H1 (cell line): ENCODE measurements around the gene BCAR1. TPM values are rescaled to one million over a fixed set of nuclear protein-coding genes. Genes with fewer than 3 reads are reported as not detected.

Experiments used
- CTCF ChIA-PET: fragments of 300-600 bp; sonication (Branson Sonifier 250); formaldehyde crosslinking; loops from one replicate; lab custom pipeline; 2021; ENCODE audit not compliant: partially characterized antibody; lab: Charles Lee
- POLR2A ChIA-PET: fragments of 300-600 bp; sonication (Branson Sonifier 250); formaldehyde crosslinking; loops from one replicate; lab custom pipeline; 2021; ENCODE audit warnings: inconsistent platforms; ENCODE audit not compliant: partially characterized antibody; lab: Charles Lee
- DNase-seq, 2 experiments: peaks; one replicate each; pipeline versions ENCODE4 v3.0.0 to v3.0.0-alpha.2; 2010 to 2022; ENCODE audit warnings: low spot score in 2 of 2, low read depth in 1 of 2, mixed read lengths in 1 of 2
- FAIRE-seq: peaks from 2 replicates; lab custom pipeline; 2011; peaks lifted over from hg19 to GRCh38; lab: Jason Lieb, UNC
- H2AFZ ChIP-seq: 2 replicates; pipeline ENCODE4 v1.8.1; 2012; ENCODE audit warnings: low read length, inconsistent platforms
- H2AK5ac ChIP-seq: 2 replicates; pipeline ENCODE4 v1.6.1; 2013; ENCODE audit warnings: low read depth, low read length
- H2BK120ac ChIP-seq: replicated peaks from 2 replicates; pipeline ENCODE3; 2013; ENCODE audit warnings: low read depth, low read length, inconsistent platforms
- H2BK12ac ChIP-seq: 2 replicates; pipeline ENCODE4 v1.6.1; 2013; ENCODE audit warnings: low read depth, low read length
- H2BK15ac ChIP-seq: 2 replicates; pipeline ENCODE4 v1.6.1; 2013; ENCODE audit warnings: low read length
- H2BK20ac ChIP-seq: 2 replicates; pipeline ENCODE4 v1.6.1; 2013; ENCODE audit warnings: low read length
- H2BK5ac ChIP-seq: 2 replicates; pipeline ENCODE4 v1.6.1; 2013; ENCODE audit warnings: low read depth, low read length
- H3K14ac ChIP-seq: 2 replicates; pipeline ENCODE4 v1.6.1; 2013; ENCODE audit warnings: inconsistent platforms; ENCODE audit not compliant: insufficient read length
- H3K18ac ChIP-seq: 2 replicates; pipeline ENCODE4 v1.6.1; 2013; ENCODE audit warnings: low read length; ENCODE audit errors: extremely low read depth
- H3K23ac ChIP-seq: 2 replicates; pipeline ENCODE4 v1.6.1; 2013; ENCODE audit warnings: inconsistent platforms; ENCODE audit not compliant: insufficient read length
- H3K23me2 ChIP-seq: 2 replicates; pipeline ENCODE4 v1.6.1; 2013; ENCODE audit warnings: low read depth, low read length
- H3K27ac ChIP-seq: 2 replicates; pipeline ENCODE4 v1.6.1; 2011; ENCODE audit warnings: low read depth, low read length, inconsistent platforms
- H3K27me3 ChIP-seq, 4 experiments: replicated peaks in 1 of 4; 1 replicate in 1 of 4; 2 replicates in 3 of 4; pipeline versions ENCODE4 v1.6.1 to v1.8.1; 2011 to 2013; ENCODE audit warnings: low read length in 3 of 4, mild to moderate bottlenecking in 3 of 4, inconsistent platforms in 2 of 4, mixed read lengths in 2 of 4, moderate library complexity in 1 of 4; ENCODE audit not compliant: control insufficient read depth in 3 of 4, insufficient read depth in 3 of 4; ENCODE audit errors: extremely low read depth in 1 of 4
- H3K36me3 ChIP-seq, 4 experiments: 2 replicates each; pipeline versions ENCODE4 v1.6.1 to v1.8.1; 2011 to 2013; ENCODE audit warnings: mild to moderate bottlenecking in 4 of 4, low read length in 3 of 4, moderate library complexity in 2 of 4, control low read depth in 1 of 4, inconsistent platforms in 1 of 4; ENCODE audit not compliant: insufficient read depth in 4 of 4, control insufficient read depth in 2 of 4
- H3K4ac ChIP-seq: replicated peaks from 2 replicates; pipeline ENCODE3; 2013; ENCODE audit warnings: low read length, low read depth, mixed read lengths, inconsistent platforms; ENCODE audit not compliant: insufficient read length
- H3K4me1 ChIP-seq, 4 experiments: replicated peaks in 1 of 4; 1 replicate in 1 of 4; 2 replicates in 3 of 4; pipeline versions ENCODE4 v1.6.1 to v1.8.1; 2011 to 2013; ENCODE audit warnings: low read length in 3 of 4, inconsistent platforms in 2 of 4, mixed read lengths in 1 of 4; ENCODE audit not compliant: insufficient read depth in 4 of 4, control insufficient read depth in 3 of 4
- H3K4me2 ChIP-seq, 2 experiments: 2 replicates each; pipeline versions ENCODE4 v1.6.1 to v1.8.1; 2011 to 2013; ENCODE audit warnings: low read depth in 2 of 2, low read length in 2 of 2, control low read depth in 1 of 2, inconsistent platforms in 1 of 2, mild to moderate bottlenecking in 1 of 2; ENCODE audit not compliant: insufficient read depth in 1 of 2
- H3K4me3 ChIP-seq, 4 experiments: fragments of 200-600, 300-600 bp in 1 of 4; sonication (generic), shearing (Covaris generic), sonication (Bioruptor Twin) in 1 of 4; 2 replicates each; pipeline versions ENCODE4 v1.5.1 to v1.8.1; 2011 to 2016; ENCODE audit warnings: low read length in 4 of 4, low read depth in 3 of 4, control low read depth in 2 of 4, inconsistent platforms in 2 of 4, mild to moderate bottlenecking in 2 of 4, mixed read lengths in 1 of 4, moderate library complexity in 1 of 4; ENCODE audit not compliant: insufficient read depth in 2 of 4; ENCODE audit errors: extremely low read depth in 1 of 4
- H3K56ac ChIP-seq: replicated peaks from 2 replicates; pipeline ENCODE3; 2013; ENCODE audit warnings: low read depth, mild to moderate bottlenecking, mixed read lengths, low read length, inconsistent platforms; ENCODE audit not compliant: insufficient read length
- H3K79me1 ChIP-seq: 2 replicates; pipeline ENCODE4 v1.6.1; 2013; ENCODE audit warnings: low read depth, low read length, control low read depth
- H3K79me2 ChIP-seq, 2 experiments: 2 replicates each; pipeline versions ENCODE4 v1.6.1 to v1.8.1; 2012 to 2013; ENCODE audit warnings: low read length in 2 of 2, mild to moderate bottlenecking in 2 of 2, inconsistent platforms in 1 of 2; ENCODE audit not compliant: insufficient read depth in 2 of 2, control insufficient read depth in 1 of 2
- H3K9ac ChIP-seq, 4 experiments: replicated peaks in 1 of 4; 1 replicate in 1 of 4; 2 replicates in 3 of 4; pipeline versions ENCODE4 v1.6.1 to v1.8.1; 2011 to 2013; ENCODE audit warnings: low read depth in 3 of 4, low read length in 3 of 4, control low read depth in 2 of 4, mild to moderate bottlenecking in 2 of 4, moderate library complexity in 2 of 4, inconsistent platforms in 1 of 4; ENCODE audit errors: extremely low read depth in 1 of 4
- H3K9me3 ChIP-seq, 2 experiments: 2 replicates each; pipeline versions ENCODE4 v1.6.1 to v1.8.1; 2012 to 2013; ENCODE audit warnings: mild to moderate bottlenecking in 2 of 2, moderate library complexity in 2 of 2, control low read depth in 1 of 2, inconsistent platforms in 1 of 2, low read depth in 1 of 2, low read length in 1 of 2, mixed read lengths in 1 of 2; ENCODE audit not compliant: insufficient read depth in 2 of 2
- H4K20me1 ChIP-seq, 2 experiments: replicated peaks in 1 of 2; 2 replicates each; pipeline versions ENCODE3 to v1.8.1; 2011 to 2013; ENCODE audit warnings: inconsistent platforms in 2 of 2, low read length in 2 of 2, mild to moderate bottlenecking in 1 of 2; ENCODE audit not compliant: insufficient read depth in 2 of 2, control insufficient read depth in 1 of 2
- H4K5ac ChIP-seq: 2 replicates; pipeline ENCODE4 v1.6.1; 2013; ENCODE audit warnings: low read length, low read depth, mixed read lengths, inconsistent platforms; ENCODE audit not compliant: insufficient read length
- H4K8ac ChIP-seq: 2 replicates; pipeline ENCODE4 v1.8.0; 2013; ENCODE audit warnings: mild to moderate bottlenecking, moderate library complexity, low read length, inconsistent platforms; ENCODE audit not compliant: insufficient read depth; ENCODE audit errors: extremely low read depth
- H4K91ac ChIP-seq: replicated peaks from 2 replicates; pipeline ENCODE3; 2013; ENCODE audit warnings: low read length, mixed read lengths, inconsistent platforms; ENCODE audit not compliant: insufficient read length
- BRCA1 ChIP-seq: IDR thresholded peaks from 2 replicates; pipeline ENCODE4 v1.6.1; 2012; ENCODE audit warnings: low read depth, low read length, improper control_type of control experiment
- CEBPB ChIP-seq: IDR thresholded peaks from 2 replicates; pipeline ENCODE4 v1.6.1; 2012; ENCODE audit warnings: low read depth, low read length
- SRF ChIP-seq: IDR thresholded peaks from 2 replicates; pipeline ENCODE4 v1.6.1; 2011; ENCODE audit warnings: mild to moderate bottlenecking, low read depth, low read length, moderate library complexity
- WGBS, 2 experiments: shearing (Covaris generic) in 1 of 2; methylation state at CpG; one replicate each; pipeline versions ENCODE4 v1.1.6 to v1.1.7; 2013 to 2015; ENCODE audit warnings: low lambda C conversion rate in 2 of 2, mixed read lengths in 2 of 2, inconsistent platforms in 1 of 2, low coverage in 1 of 2, missing lambda C conversion rate in 1 of 2; ENCODE audit not compliant: insufficient replicate concordance in 2 of 2, insufficient coverage in 1 of 2, insufficient read length in 1 of 2; ENCODE audit errors: extremely low coverage in 1 of 2, missing lambda C conversion rate in 1 of 2; 5-methylcytosine and 5-hydroxymethylcytosine counted together
- polyA plus RNA-seq, 7 experiments: library from polyadenylated mRNA; depleted of rRNA in 3 of 7; stranded (reverse) in 5 of 7; unstranded in 2 of 7; fragments of >200 nt in 5 of 7; fragments of 200-250 nt in 2 of 7; gene quantifications; 1 replicate in 5 of 7; 2 replicates in 1 of 7; 4 replicates in 1 of 7; pipeline versions ENCODE4 v1.2.1 to v1.2.3, GENCODE V29; 2011 to 2013; ENCODE audit warnings: missing spikeins in 2 of 7, mixed read lengths in 2 of 7
- total RNA-seq: library from RNA; stranded (reverse); fragmentation: NEBNext Ultra II Directional; extraction: Animal tissue kit (Norgen Biotek cat#: 25700); gene quantifications from 2 replicates; pipeline ENCODE4 v1.2.1, GENCODE V29; 2021

BCAR1 gene
- total and polyA plus RNA-seq, 2 of the 8 experiments (the other 6 are each of a cell fraction or from before 2014, with no cell fraction given): 59.8 to 105 TPM

DNA sequence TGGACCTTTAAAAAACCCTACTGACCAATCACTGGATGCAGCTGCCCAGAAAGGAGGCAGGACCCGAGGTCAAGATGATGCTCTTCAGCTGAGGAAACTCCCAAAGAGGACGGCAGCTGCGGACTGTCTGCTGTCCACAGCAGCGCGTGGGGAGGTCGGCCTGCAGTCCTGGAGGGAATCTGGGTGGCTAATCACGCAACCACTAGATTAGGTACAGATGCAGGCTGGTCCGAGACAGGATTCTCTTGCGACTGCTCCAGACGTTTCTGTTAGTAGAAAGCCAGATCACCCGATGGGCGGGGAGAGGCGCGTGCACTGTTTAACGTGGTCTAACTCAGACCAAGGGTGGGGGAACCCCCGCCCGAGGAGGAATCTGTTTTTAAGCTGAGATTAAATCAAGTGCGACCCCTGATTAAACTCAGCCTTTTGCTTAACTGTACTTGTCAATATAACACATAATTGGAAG, 53.3 kb downstream of the BCAR1 start:
- Histone ChIP-seq H3K18ac (no peak overlapping the region), H4K20me1 (no peaks in the 10 kb centered on the region), H2AK5ac (no peak overlapping the region), H3K4me3 (no peak overlapping the region), H3K9me3 (no peaks in the 10 kb centered on the region), H3K4me2 (no peak overlapping the region), H2AFZ (peak overlapping the region; percentile 59), H3K23me2 (no peaks in the 10 kb centered on the region), H4K8ac (peak overlapping the region; percentile 39; the same call in 1 of the 2 replicates), H4K91ac (no peak overlapping the region), H4K5ac (no peak overlapping the region), H3K79me2 (no peaks in the 10 kb centered on the region), H3K4me1 (peaks cover 0 to 2% (median 0%) of the 10 kb centered on the region in 4 experiments; a peak in 3 of 7 replicates), H2BK120ac (no peak overlapping the region), H3K23ac (no peak overlapping the region), H3K4ac (no peak overlapping the region), H3K14ac (no peak overlapping the region), H3K56ac (no peak overlapping the region), H2BK12ac (no peak overlapping the region), H3K27ac (no peak overlapping the region), H3K36me3 (no peaks in the 10 kb centered on the region), H3K27me3 (no peaks in the 10 kb centered on the region), H2BK15ac (no peak overlapping the region), H2BK5ac (no peak overlapping the region), H2BK20ac (no peak overlapping the region), H3K9ac (no peak overlapping the region; a peak in 2 of 7 replicates), H3K79me1 (no peaks in the 10 kb centered on the region)
- FAIRE-seq: no peak
- ChIA-PET POLR2A (interaction anchor here (1.1 kb wide), 1 partner anchor 37 kb away, joined by 3 read pairs; no protein-coding TSS in a partner anchor), CTCF (interaction anchor here (0.6 to 10.4 kb wide), 29 partner anchors 10 to 379 kb away, joined by 3 to 157 read pairs (median 5); partner anchors contain the start of gene CTRB1)
- TF ChIP-seq BRCA1 (no peak), CEBPB (no peak), SRF (no peak)
- 85% methylated on average over 18 of the region's 18 CpGs; no CpG with 5 or more reads in 1 of the 2 experiments for WGBS, 2 experiments
- no peak for DNase-seq
